ENCODE measurements around the gene CXCL5. TPM values are rescaled to one million over a fixed set of nuclear protein-coding genes. Genes with fewer than 3 reads are reported as not detected.

The CXCL5 gene
- total RNA-seq (0.24 TPM), polyA plus RNA-seq (1.9 TPM)
- long read RNA-seq, donor 1 = 0 reads
- long read RNA-seq, donor 2 = 0 reads
- long read RNA-seq, donor 3, partial matches to known transcripts = 0 of 1 reads
- long read RNA-seq, donor 3, other reads (novel, unspliced or antisense) = 0 of 1 reads
- long read RNA-seq, donor 4 = 0 reads
- long read RNA-seq, donor 5, partial matches to known transcripts = 0 of 1 reads
- long read RNA-seq, donor 5, other reads (novel, unspliced or antisense) = 0 of 1 reads
- long read RNA-seq, donor 6 = 0 reads
- long read RNA-seq, donor 7 = 0 reads
- long read RNA-seq, donor 8 = 0 reads
- long read RNA-seq, donor 9, partial matches to known transcripts = 0 of 1 reads
- long read RNA-seq, donor 9, other reads (novel, unspliced or antisense) = 0 of 1 reads
- long read RNA-seq, donor 10 = 0 reads

DNA sequence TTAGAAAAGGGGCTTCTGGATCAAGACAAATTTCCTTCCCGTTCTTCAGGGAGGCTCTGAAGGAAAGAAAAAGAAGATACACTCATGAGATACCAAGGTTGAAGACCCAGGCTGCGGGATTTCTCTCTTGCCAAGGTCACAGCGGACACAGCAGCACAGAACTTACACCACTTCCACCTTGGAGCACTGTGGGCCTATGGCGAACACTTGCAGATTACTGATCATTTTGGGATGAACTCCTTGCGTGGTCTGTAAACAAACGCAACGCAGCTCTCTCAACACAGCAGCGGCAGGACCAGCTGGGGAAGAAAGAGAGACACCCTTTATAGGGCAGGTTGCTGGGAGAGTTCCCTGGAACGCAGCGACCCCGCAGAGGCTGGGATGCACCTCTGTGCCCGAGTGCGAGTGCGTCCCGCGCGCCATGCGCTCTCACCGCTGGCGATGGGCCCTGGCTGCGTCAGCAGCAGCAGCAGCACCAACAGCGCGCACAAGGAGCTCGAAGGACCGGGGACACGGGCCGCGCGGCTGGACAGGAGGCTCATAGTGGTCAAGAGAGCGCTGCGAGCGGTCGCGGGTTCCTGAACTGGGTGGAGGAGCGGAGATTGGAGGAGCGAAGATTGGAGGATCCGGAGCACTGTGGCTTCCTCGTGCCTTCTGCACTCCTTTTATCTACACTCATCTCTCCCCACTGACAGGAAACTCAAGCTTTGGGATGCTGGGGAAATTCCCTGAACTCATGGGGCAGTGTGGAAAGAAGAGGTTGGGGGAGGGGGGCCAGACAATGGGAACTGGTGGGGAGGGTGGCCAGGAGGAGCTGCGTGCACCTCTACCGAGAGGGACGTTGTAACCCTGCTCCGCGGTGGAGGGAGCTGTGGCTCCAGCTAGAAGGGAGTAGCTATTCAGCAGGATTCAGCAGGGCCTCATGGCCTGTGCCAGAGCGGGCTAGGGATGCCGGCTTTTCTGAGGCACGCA lies at the start of gene CXCL5:
CXCL5 (minus strand) TSS at position 638 of the 972 bp plus-strand sequence; CDS start at position 542, 96 bp downstream.
- H3K4me3 ChIP-seq (ENCODE audit: low read length in 2 of 2) = peak within 1 kb of the TSS in 1 of 2 donors; percentile 20
- peaks cover 2 to 22% of the 10 kb centered on the region in 2 donors for H3K27me3 ChIP-seq (ENCODE audit: control insufficient read depth in 2 of 2, insufficient read depth in 1 of 2, low read length in 1 of 2)
- WGBS = 21% methylated on average over 46 of the region's 46 CpGs
- peaks cover 2 to 6% of the 10 kb centered on the region in 2 donors for H3K4me1 ChIP-seq (ENCODE audit: control insufficient read depth in 2 of 2, insufficient read depth in 2 of 2, low read length in 2 of 2)
- DNase-seq (ENCODE audit: low read depth in 6 of 9, low spot score in 9 of 9) = peak in 1 of 9 donors; percentile 23
- no peaks in the 10 kb centered on the region for H3K36me3 ChIP-seq (ENCODE audit: control insufficient read depth in 2 of 2, insufficient read depth in 2 of 2, low read length in 1 of 2)
- H3K27ac ChIP-seq (ENCODE audit: low read depth in 1 of 2, low read length in 1 of 2) = no peak within 1 kb of the TSS
- H3K9me3 ChIP-seq (ENCODE audit: control insufficient read depth in 2 of 2, insufficient read depth in 1 of 2, low read length in 1 of 2) = no peaks in the 10 kb centered on the region

DNA sequence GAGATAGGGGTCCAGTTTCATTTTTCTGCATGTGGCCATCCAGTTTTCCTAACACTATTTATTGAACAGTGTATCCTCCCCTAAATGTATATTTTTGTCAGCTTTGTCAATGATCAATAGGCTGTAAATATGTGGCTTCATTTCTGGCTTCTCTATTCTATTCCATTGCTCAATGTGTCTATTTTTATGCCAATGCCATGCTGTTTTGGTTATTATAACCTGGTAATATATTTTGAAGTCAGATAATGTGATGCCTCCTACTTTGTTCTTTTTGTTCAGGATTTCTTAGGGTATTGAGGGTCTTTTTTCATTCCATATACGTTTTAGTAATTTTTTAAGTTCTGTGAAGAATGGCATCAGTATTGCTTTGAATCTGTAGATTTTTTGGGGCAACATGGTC lies 48.7 kb upstream of the CXCL5 start:
- Histone ChIP-seq H3K27ac (ENCODE audit: low read depth in 1 of 2, low read length in 1 of 2) (no peak overlapping the region), H3K36me3 (ENCODE audit: control insufficient read depth in 2 of 2, insufficient read depth in 2 of 2, low read length in 1 of 2) (no peaks in the 10 kb centered on the region), H3K27me3 (ENCODE audit: control insufficient read depth in 2 of 2, insufficient read depth in 1 of 2, low read length in 1 of 2) (no peaks in the 10 kb centered on the region), H3K4me1 (ENCODE audit: control insufficient read depth in 2 of 2, insufficient read depth in 2 of 2, low read length in 2 of 2) (no peaks in the 10 kb centered on the region), H3K9me3 (ENCODE audit: control insufficient read depth in 2 of 2, insufficient read depth in 1 of 2, low read length in 1 of 2) (no peaks in the 10 kb centered on the region), H3K4me3 (ENCODE audit: low read length in 2 of 2) (no peak overlapping the region)
- 95% methylated on average over 1 of the region's 1 CpG for WGBS
- no peak for DNase-seq (ENCODE audit: low read depth in 6 of 9, low spot score in 9 of 9)

- Histone ChIP-seq H3K36me3 (ENCODE audit: control insufficient read depth in 2 of 2, insufficient read depth in 2 of 2, low read length in 1 of 2) (no peaks in the 10 kb centered on the region), H3K27me3 (ENCODE audit: control insufficient read depth in 2 of 2, insufficient read depth in 1 of 2, low read length in 1 of 2) (no peaks in the 10 kb centered on the region), H3K27ac (ENCODE audit: low read depth in 1 of 2, low read length in 1 of 2) (no peak overlapping the region), H3K9me3 (ENCODE audit: control insufficient read depth in 2 of 2, insufficient read depth in 1 of 2, low read length in 1 of 2) (no peaks in the 10 kb centered on the region), H3K4me3 (ENCODE audit: low read length in 2 of 2) (no peak overlapping the region), H3K4me1 (ENCODE audit: control insufficient read depth in 2 of 2, insufficient read depth in 2 of 2, low read length in 2 of 2) (no peaks in the 10 kb centered on the region)
- no peak for DNase-seq (ENCODE audit: low read depth in 6 of 9, low spot score in 9 of 9)
- 98% methylated on average over 2 of the region's 2 CpGs for WGBS
Observed at GRCh38 chr4:74045772-74046171, 47.3 kb upstream of the CXCL5 start.

- DNase-seq (ENCODE audit: low read depth in 6 of 9, low spot score in 9 of 9) = no peak
- no peaks in the 10 kb centered on the region for H3K9me3 ChIP-seq (ENCODE audit: control insufficient read depth in 2 of 2, insufficient read depth in 1 of 2, low read length in 1 of 2)
- H3K36me3 ChIP-seq (ENCODE audit: control insufficient read depth in 2 of 2, insufficient read depth in 2 of 2, low read length in 1 of 2) = no peaks in the 10 kb centered on the region
- 98% methylated on average over 3 of the region's 3 CpGs for WGBS
- no peaks in the 10 kb centered on the region for H3K27me3 ChIP-seq (ENCODE audit: control insufficient read depth in 2 of 2, insufficient read depth in 1 of 2, low read length in 1 of 2)
- H3K4me1 ChIP-seq (ENCODE audit: control insufficient read depth in 2 of 2, insufficient read depth in 2 of 2, low read length in 2 of 2) = no peaks in the 10 kb centered on the region
- H3K27ac ChIP-seq (ENCODE audit: low read depth in 1 of 2, low read length in 1 of 2) = no peak overlapping the region
- no peak overlapping the region for H3K4me3 ChIP-seq (ENCODE audit: low read length in 2 of 2)
Observed at GRCh38 chr4:74045247-74045646, 46.8 kb upstream of the CXCL5 start.

DNA sequence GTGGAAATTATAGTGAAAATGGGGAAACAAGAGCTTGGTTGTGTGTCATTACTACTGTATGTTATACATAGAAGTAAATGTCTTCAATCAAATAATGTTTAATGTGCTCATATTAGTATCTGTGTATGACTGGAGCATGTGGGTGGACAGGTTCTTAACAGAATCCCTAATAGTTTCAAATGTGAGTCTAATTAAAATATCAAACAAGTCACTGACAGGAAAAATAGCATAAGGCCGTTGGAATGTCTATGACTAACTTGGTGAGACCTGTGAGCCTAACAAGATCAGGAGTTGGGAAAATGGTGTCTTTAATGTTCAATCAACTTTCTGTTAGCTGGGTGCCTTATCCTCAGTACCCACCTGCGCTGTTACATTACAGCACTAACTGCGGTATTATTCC lies 46.2 kb upstream of the CXCL5 start:
- H3K4me1 ChIP-seq (ENCODE audit: control insufficient read depth in 2 of 2, insufficient read depth in 2 of 2, low read length in 2 of 2) = no peaks in the 10 kb centered on the region
- DNase-seq (ENCODE audit: low read depth in 6 of 9, low spot score in 9 of 9) = no peak
- WGBS = over 99% methylated on average over 3 of the region's 3 CpGs
- no peaks in the 10 kb centered on the region for H3K9me3 ChIP-seq (ENCODE audit: control insufficient read depth in 2 of 2, insufficient read depth in 1 of 2, low read length in 1 of 2)
- no peak overlapping the region for H3K27ac ChIP-seq (ENCODE audit: low read depth in 1 of 2, low read length in 1 of 2)
- no peaks in the 10 kb centered on the region for H3K36me3 ChIP-seq (ENCODE audit: control insufficient read depth in 2 of 2, insufficient read depth in 2 of 2, low read length in 1 of 2)
- H3K27me3 ChIP-seq (ENCODE audit: control insufficient read depth in 2 of 2, insufficient read depth in 1 of 2, low read length in 1 of 2) = no peaks in the 10 kb centered on the region
- H3K4me3 ChIP-seq (ENCODE audit: low read length in 2 of 2) = no peak overlapping the region

GRCh38 chr4:74042681-74043080 lies 44.2 kb upstream of the CXCL5 start:
- 80% methylated on average over 2 of the region's 2 CpGs for WGBS
- no peak for DNase-seq (ENCODE audit: low read depth in 6 of 9, low spot score in 9 of 9)
- Histone ChIP-seq H3K9me3 (ENCODE audit: control insufficient read depth in 2 of 2, insufficient read depth in 1 of 2, low read length in 1 of 2) (no peaks in the 10 kb centered on the region), H3K4me1 (ENCODE audit: control insufficient read depth in 2 of 2, insufficient read depth in 2 of 2, low read length in 2 of 2) (peaks cover 4 to 10% of the 10 kb centered on the region in 2 donors), H3K4me3 (ENCODE audit: low read length in 2 of 2) (no peak overlapping the region), H3K27me3 (ENCODE audit: control insufficient read depth in 2 of 2, insufficient read depth in 1 of 2, low read length in 1 of 2) (no peaks in the 10 kb centered on the region), H3K36me3 (ENCODE audit: control insufficient read depth in 2 of 2, insufficient read depth in 2 of 2, low read length in 1 of 2) (no peaks in the 10 kb centered on the region), H3K27ac (ENCODE audit: low read depth in 1 of 2, low read length in 1 of 2) (no peak overlapping the region)

DNA sequence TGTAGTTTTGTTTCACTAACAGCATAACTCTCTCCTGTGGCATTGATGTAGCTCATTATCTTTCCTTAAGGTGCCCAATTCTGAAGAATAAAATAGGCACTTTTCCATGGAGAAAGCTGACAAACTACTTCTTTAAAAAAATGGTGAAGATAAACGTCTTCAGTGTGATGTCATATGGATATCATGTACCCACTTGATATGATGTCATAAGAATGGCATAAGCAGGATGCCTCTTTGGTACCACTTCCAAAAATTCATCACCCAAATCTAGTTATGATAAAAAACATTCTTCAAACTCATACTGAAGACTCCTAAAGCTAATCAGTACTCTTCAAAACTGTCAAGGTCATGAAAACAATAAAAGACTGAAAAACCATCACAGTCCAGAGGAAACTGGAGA lies 42.9 kb upstream of the CXCL5 start:
- H3K9me3 ChIP-seq (ENCODE audit: control insufficient read depth in 2 of 2, insufficient read depth in 1 of 2, low read length in 1 of 2) = no peaks in the 10 kb centered on the region
- WGBS = 87% methylated on average over 1 of the region's 1 CpG
- DNase-seq (ENCODE audit: low read depth in 6 of 9, low spot score in 9 of 9) = no peak
- H3K27ac ChIP-seq (ENCODE audit: low read depth in 1 of 2, low read length in 1 of 2) = no peak overlapping the region
- H3K4me3 ChIP-seq (ENCODE audit: low read length in 2 of 2) = no peak overlapping the region
- H3K4me1 ChIP-seq (ENCODE audit: control insufficient read depth in 2 of 2, insufficient read depth in 2 of 2, low read length in 2 of 2) = peaks cover 8 to 17% of the 10 kb centered on the region in 2 donors
- H3K36me3 ChIP-seq (ENCODE audit: control insufficient read depth in 2 of 2, insufficient read depth in 2 of 2, low read length in 1 of 2) = no peaks in the 10 kb centered on the region
- H3K27me3 ChIP-seq (ENCODE audit: control insufficient read depth in 2 of 2, insufficient read depth in 1 of 2, low read length in 1 of 2) = no peaks in the 10 kb centered on the region

DNA sequence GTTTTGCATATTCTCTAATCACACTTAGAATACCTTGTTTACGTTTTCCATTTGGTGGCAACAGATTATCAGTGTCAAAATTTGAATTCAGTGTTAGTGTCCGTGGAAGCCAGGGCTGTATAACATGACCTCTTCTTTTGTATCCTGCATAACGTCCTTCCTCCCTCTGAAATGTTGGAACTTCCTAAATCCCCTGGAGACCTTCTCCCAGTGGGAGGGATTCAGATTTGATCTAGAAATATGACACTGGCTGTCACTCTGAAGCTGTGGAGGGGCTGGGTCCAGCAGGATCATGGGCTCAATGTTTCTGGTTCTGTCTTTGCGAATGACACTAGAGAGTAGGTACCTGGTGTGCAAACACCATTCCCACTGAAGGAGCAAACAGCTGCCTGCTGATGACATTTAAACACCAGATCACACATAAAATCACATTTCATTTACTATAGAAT lies 40.9 kb upstream of the CXCL5 start:
- Histone ChIP-seq H3K4me1 (ENCODE audit: control insufficient read depth in 2 of 2, insufficient read depth in 2 of 2, low read length in 2 of 2) (peaks cover 8 to 17% of the 10 kb centered on the region in 2 donors), H3K4me3 (ENCODE audit: low read length in 2 of 2) (peak overlapping the region; percentile 64 to 90), H3K9me3 (ENCODE audit: control insufficient read depth in 2 of 2, insufficient read depth in 1 of 2, low read length in 1 of 2) (no peaks in the 10 kb centered on the region), H3K36me3 (ENCODE audit: control insufficient read depth in 2 of 2, insufficient read depth in 2 of 2, low read length in 1 of 2) (no peaks in the 10 kb centered on the region), H3K27me3 (ENCODE audit: control insufficient read depth in 2 of 2, insufficient read depth in 1 of 2, low read length in 1 of 2) (no peaks in the 10 kb centered on the region), H3K27ac (ENCODE audit: low read depth in 1 of 2, low read length in 1 of 2) (no peak overlapping the region)
- no peak for DNase-seq (ENCODE audit: low read depth in 6 of 9, low spot score in 9 of 9)
- 29% methylated on average over 4 of the region's 4 CpGs for whole genome bisulfite sequencing

All from thymus (tissue), 14 donors.